HG02885 (cell line): ENCODE data around the gene ST8SIA2.

Experiments
- ATAC-seq: cut with Tn5 transposase; IDR thresholded peaks from one replicate; pipeline ENCODE4 v1.9.1; 2021; ENCODE audit warnings: mild to moderate bottlenecking; ENCODE audit not compliant: unreplicated experiment, poor library complexity

The ST8SIA2 gene

DNA sequence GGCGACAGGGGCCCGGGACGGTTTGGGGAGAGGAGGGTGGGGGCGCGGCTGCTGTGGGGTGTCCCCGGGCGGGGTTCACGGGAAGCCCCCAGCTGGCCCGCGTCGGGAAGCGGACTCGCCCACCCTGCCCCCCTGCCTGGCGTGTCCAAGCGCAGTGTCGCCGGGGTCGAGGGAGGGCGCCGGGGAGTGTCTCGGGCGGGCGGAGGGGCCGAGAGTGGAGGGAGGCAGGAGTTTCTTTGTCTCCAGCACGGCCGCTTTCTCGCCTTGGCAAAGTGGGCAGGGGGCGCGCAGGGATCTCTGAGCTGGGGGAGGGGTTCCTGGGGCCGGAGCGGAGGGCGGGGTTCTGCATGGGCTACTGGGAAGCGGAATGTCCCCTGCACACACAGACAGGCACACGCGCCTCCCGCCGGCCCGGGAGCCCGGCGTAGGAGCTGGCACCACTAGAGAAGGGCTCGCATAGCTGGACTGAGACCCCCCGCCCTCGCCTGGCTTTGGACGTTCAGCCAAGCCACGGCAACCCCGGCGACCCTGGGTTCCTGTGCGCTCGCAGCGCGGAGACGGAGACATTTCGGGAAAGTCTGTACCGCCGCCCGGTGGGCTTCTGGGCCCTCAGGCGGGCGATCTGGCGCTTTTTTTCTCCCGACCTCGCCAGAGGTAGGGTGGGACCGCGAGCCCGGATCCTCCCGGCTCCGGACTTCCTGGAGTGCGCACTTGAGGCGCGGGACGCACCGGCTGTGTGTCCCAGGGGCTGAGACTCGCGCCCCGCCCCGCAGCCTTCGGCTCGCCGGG is 822 bp downstream of the ST8SIA2 start:
- ATAC-seq, result no peak

DNA sequence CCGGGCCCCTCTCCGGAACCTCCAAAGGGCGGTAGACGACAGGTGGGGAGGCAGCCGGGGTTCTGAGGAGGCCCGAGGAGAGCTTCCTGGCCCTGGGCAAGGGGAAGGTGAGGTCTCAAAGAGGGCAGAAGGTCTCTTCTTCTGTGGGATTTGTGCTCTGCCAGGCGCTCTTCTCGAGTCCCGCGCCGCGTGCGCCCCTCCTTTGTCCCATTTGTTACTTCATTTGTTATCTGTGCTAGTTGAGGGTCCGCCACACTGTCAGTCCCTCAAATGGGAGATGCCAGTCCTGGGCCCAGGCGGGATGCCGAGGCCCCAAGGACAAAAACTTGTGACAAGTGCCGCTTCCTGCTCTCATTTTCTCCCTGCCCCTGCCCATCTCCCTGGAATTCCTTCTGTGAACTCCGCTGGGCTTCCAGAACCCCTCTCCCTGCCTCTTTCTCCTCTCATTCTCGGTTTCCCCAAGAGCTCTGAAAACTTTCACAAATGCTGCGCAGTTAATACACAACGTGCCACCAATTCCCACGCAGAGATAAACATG is 1.5 kb downstream of the ST8SIA2 start:
- no peak for ATAC-seq

DNA sequence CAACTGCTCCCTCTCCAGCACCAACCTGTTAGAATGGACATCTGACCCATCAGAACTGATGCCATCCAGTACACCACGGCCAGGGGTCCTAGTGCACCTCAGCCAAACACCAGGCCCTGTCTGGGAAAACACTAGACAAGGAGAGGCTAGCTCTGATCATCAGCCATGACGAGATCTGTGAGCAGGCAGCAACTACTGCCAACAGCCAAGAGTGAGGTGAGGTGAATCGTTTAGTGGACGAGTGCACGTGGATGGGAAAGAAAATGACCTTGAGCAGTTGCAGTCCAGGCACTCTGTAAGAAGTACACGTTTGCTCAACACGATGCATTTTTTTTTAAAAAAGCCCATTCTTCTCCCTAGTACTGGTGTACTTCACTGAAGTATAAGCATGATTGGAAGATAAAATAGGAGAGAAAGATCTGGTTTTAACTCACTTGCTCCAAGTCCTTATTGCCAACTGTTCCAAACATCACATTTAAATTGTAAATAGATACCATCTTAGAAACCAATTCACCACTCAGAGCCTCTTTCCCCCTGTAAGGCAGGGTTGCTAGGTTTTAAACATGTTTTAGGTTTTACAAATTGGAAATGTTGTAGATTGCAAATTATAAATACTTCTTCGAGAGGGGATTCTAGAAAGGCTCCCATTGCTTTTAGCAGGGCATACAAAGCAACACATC is 5.7 kb downstream of the ST8SIA2 start:
- ATAC-seq, result no peak

DNA sequence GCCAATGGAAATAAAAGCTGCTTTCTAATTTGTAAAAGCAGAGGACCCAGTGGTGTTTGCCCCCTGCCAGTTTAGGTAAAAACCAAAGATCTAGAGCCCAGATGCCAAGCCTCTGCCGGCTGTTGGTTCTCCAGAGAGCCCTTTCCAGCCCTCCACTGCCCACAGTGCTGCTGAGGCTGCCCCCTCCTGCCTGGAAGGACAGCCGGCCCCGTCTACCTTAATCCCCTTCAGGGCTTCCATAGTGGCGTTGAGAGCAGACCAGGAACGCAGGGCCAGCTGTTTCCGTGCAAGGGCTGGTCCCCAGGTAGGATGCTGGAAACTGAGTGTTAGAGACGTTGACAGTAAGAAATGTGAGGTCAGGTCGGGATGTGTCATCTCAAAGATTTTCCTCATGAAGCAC is 6.9 kb downstream of the ST8SIA2 start:
- ATAC-seq, result no peak

DNA sequence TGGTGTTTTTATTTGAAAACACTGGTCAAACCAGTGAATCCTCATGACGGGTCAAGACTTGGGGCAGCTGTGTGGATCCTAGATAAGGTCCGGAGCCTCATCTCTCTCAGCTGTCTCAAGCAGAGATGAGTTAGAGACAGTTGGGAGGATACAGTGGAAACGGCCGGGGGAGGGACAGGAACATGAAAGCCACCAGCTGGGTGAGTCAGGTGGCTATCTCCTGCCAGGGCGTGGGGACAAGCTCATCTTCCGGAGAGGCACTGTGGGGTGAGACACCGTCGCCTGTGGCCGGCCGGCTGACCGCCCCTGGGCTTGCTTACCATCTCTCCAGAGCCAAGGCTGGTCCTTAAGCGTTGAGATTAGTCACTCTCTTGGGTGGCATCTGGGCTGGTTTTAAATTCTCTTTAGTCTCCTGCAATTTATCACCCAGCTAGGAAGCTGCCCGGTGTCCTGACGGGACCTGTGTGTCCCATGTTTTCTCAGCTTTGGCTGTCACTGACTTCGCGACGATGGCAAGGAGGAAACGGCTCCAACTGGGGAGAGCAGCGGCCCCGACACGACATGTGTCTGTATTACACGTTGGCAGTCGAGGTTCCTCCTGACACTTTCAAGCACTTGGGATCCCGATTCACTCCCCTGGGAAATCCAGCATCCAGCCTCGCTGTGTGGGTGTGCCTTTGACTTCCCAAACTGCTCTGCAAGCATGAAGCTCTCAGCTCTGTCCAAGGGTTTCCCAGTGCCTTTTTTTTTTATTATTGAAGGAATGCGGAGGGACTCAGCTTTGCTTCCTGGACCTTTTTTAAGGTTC is 7.5 kb downstream of the ST8SIA2 start:
- ATAC-seq, result no peak

DNA sequence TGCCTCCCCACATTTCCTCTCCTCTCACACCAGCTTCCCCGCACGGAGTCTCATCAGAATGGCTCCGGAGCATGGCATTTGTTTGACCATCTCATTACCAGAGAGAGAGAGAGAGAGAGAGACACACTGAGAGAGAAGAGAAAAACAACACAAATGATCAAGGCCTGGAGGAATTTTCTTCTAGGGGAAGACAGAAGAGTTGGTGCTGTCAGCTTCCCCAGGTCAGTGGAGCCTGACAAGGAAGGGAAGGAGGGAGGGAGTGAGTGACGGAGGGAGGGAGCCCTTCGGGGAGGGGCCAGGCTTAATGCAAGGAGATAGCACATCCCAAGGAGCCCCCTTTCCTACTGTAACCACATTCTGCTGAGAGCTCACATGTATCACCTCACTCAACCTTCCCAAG is 9.1 kb downstream of the ST8SIA2 start:
- ATAC-seq, result no peak

DNA sequence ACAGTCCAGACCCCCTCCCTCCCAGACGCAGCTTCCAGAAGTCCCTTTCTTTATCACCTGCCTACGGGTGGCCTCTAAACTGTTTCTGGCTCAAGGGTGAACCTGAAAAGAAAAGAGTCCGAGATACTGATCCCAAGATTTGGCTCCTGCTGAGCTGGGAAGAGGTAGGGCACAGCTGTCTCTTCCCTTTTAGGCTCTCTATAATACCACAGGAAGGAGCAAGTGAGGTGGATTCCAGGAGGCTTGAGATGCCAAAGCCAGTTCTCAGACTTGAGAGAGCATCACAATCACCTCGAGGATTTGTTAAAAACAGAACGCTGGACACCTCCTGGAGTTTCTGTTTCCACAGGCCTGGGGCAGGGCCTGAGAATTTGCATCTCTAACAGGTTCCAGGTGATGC is 12.3 kb downstream of the ST8SIA2 start:
- no peak for ATAC-seq

DNA sequence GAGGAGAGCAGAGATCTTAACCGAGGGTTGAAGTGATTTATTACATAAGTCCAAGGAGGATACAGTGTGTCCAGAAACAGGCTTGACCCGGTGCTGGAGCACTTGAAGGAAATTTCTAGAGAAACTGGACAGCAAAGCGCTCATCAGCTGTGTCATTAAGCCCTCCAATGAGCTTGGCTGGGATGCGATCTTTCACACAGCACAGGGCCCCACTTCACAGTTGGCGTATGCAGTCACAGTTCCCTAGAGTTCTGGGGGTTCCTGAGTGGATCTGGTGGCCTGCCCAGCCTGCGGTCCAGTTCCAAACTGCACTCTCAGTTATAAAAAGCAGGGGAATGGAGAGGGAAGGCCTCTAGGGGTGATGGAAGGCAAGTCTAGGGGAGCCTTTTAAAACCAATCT is 13.6 kb downstream of the ST8SIA2 start:
- ATAC-seq, result no peak

DNA sequence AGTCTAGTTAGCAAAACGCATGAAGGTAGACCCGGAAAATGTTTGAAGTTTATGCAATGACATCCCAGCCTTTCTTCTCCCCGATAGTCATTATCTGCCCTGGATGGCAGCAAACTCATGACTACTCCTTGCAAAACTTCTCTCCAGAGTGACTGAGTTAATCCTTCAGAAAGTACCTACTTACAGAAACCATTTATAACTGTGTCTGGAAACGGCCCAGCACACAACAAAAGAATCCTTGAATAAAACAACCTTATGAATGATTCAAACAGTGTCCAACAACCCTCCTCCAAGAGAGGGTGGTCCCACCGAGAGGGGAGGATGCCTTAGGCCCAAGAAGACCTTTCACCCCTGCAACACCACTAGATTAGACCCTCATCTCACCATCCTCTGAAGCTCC is 14.2 kb downstream of the ST8SIA2 start:
- no peak for ATAC-seq

DNA sequence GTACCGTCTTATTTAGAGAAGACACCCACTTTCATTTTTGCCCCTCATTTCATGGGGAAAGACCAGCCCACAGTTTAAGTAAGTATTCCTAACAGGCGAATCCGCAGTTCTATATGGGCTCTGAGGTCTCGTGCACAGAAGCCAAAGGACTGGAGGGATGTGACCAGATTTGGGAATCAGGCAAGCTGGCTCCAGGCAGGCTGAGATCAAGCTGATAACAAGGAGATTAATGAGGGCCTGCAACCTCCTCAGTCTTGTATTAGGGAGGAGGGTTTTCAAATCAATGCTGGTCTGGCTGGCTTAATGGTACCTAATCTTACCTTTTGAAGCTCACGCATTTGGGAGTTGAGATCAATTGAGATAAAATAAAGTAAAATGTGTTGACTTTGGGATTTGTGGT is 15.3 kb downstream of the ST8SIA2 start:
- no peak for ATAC-seq

DNA sequence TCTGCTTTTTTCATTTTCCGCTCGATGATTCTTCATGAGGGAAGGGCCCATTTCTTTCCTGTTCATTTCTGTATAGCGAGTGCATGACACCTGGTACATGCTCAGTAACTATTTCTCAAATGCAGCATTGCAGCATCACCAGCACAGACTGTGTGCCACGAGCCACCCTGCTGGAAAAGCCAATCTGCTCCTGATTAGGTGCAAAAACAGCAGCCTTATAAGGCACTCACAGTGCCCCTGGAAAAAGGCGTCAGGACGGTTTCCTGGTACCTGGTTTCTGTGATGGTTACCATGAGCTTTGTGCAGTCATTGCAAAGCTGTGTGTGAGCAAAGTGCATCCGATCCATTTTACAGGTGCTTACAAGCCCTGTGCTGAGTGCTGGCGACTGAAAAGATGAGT is 15.8 kb downstream of the ST8SIA2 start:
- ATAC-seq, result no peak

DNA sequence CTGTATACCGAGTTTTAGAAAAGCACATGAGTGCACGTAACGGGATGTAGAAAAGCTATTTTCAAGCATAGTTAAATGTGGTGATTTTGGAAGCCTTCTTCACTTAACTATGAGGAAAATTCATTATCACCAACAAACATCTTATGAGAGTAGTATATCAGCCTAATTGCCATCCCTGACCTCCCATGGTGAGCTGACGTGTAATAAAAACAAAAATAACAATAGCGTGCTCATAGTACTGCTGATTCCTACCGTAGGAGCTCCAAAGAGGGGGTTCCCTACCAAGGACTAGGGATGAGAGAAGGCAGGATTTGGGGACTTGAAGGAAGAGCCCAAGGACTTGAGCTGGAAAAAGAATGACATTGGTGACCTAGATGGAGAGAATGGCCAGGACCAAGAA is 16.9 kb downstream of the ST8SIA2 start:
- ATAC-seq, result no peak

DNA sequence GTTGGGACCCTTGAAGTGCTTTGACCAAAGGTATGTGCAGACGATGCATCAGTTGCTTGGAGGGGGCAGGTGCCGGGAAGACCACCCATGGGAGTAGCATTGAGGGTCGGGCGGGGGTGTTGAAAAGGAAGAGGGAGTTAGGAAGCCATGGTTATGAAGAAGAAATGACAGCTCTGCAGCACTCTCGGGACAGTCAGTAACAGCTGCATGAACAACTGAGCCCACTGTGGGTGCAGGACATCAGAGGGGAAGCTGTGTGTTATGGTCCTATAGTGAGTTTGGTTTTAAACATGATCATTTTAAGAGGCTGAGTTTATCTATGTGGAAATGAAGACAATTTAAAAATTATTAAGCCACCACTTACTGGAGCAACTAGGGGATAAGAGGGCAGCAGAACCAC is 17.6 kb downstream of the ST8SIA2 start:
- no peak for ATAC-seq

DNA sequence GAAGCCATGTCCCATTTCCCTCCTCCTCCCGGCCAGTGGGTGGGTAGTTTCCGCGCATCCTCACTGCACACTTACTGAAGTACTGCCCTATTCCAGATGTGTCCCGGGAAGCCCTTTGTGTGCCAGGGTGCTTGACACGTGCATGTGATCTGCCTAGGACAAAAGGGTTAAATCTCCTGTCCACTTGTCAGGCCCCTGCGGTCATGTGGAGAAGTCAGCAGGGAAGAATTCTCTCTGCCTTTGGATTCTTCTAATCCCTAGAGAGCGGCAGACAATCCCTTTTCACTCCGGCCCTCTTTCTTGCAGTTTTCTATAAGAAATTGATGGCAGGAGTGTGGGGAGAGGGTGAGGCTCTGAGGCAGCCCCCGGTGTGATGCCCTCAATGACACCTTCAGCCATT is 19.8 kb downstream of the ST8SIA2 start:
- ATAC-seq, result no peak

DNA sequence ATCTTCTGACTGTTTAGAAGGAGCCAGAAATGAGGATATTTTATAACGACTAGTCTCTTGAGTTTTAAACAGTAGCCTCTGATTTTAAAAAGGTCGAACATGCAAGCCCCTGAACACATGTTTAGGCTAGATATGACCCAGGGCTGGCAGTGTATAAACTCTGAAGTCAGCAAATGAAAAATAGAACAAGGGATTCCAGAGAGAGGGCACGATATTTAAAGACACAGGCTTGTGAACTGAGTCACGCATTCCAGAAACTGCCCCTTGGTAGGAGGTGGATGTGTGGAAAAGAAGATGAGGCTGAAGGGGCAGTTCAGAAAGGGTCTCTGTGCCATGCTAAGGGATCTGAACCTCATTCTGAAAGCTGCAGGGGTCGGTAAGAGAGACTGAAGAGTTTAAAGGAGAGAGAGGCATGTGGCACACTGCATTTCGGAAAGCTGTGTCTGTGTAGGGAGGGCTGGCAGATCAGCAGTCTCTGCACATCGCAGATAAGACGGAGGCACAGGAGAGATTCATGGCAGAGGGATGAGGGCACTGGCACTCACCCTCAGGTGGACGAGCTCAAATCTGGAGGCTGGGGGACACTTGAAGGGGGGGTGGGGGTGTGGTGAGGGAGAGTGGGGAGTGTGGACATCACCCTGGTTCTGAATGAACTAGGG is 22.1 kb downstream of the ST8SIA2 start:
- ATAC-seq, result no peak

DNA sequence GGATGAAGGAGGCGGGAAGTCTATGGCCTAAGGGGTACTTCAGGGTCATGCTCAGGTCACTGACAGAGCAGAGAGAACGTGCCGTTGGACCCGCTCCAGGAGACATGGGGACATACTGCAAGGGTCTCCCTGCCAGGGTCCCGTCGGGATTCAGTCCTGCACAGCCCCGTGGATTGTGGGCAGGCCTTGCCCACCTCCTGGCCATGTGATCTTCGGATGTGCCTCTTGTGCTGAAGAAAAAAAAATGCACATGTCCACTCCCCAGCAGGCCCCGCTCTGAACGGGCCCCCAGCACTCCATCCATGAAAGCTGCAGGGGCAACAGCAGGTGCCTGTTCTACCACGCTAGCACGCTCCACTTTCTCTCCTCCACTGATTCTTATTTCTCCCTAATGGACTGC is 22.9 kb downstream of the ST8SIA2 start:
- no peak for ATAC-seq

DNA sequence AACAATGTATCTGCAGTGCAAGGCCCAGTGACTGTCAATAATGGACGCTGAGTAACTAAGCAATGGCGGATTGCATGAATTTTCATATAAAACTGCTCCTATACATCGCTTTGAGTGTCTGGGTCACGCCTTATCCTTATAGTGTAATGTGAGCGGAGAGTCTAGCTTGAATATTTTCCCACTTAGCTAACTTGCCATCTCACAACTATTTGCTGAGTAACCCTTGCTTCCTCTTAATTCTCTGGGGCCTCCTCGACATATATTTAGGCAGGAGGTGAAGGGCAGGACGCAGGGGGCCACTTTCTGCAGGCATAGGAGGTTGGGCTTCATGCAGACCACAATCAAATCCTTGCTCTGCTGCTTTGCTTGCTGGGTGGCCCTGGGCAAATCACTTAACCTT is 24.0 kb downstream of the ST8SIA2 start:
- ATAC-seq, result no peak

DNA sequence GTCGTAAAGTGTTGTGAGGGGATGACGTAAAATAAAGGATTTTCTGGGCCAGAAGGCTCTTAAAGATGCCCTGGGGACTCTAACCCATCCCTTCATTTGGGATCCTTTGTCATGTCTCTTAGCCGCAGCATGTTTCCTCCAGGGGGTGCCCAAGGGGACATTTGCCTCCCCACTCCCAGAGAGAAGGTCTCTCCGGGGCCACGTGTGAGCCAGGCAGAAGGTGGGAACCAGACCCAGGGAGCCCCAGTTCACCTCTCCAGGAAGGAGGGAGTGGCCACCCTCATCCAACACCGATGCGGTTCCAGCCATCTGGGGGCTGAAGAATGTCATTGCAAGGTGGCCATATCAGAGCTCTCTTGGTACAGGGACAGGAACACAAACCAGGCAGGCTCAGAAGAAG is 25.2 kb downstream of the ST8SIA2 start:
- ATAC-seq, result no peak

DNA sequence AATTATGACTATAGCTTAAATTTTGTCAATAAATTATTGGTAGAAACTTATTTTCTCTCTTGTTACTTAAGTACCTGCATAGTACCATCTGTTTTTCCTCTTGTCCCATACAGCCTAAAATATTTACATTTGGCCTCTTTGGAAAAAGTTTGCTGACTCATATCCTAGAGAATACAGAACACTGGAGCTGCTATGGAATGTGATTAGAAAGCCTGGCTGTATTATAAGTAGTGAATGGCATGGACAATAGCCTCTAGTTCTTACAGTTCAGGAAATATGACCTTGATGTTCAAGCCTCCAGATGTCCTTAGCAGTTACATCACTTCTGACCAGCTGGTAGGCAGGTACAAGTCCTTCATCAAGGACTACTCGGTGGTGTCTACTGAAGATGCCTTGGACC is 28.3 kb downstream of the ST8SIA2 start:
- ATAC-seq, result no peak

DNA sequence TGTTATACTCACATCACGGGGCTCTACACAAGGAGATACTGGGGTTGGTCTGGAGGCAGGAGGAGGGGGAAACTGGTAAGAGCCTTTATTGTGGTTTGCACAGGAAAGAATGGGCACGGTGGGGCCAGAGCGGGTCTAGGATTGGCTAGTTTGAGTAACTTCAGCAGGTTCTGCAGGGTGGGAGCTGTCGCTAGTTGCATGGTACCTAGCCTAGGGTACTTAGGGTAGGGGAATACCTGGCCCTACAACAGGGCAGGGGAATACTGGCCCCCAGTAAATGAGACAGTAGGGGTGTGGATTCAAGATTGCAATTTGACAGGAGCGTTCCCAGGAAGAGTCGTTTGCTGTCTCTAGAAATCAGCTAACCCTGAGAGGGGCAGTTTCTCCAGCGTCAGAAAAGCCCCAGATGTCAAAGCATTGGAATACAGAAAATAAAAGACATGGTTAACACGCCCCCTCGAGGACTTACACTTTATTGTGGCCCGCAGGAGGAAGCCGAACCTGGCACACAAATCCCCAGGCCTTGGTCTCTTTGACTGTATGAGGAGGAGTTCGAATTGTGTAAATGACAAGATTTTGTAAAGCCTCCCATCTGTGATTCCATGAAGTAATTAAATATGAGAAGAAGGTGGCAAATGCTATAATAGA is 32.0 kb downstream of the ST8SIA2 start:
- ATAC-seq, result no peak
